Measurements from ENCODE around the gene FARP1. TPM values are rescaled to one million over a fixed set of nuclear protein-coding genes. Genes with fewer than 3 reads are reported as not detected.

FARP1 gene
- total and polyA plus RNA-seq, 8 donors, result 11.6 to 319 (median 70.3) TPM

- no peaks in the 10 kb centered on the region for H3K4me1 ChIP-seq
- no peaks in the 10 kb centered on the region for H3K36me3 ChIP-seq
- no peaks in the 10 kb centered on the region for H3K9me3 ChIP-seq
- WGBS, 5 donors, result 69 to 80% (median 77%) methylated on average over 5 of the region's 5 CpGs
- TF ChIP-seq POLR2AphosphoS5 (IDR thresholded peaks at IDR 0.05), result no peak
- TF ChIP-seq EP300 (IDR thresholded peaks at IDR 0.05), result no peak
- TF ChIP-seq POLR2A (IDR thresholded peaks at IDR 0.05), result no peak
- TF ChIP-seq CTCF (IDR thresholded peaks at IDR 0.05), result no peak
- no peak overlapping the region for H3K4me3 ChIP-seq
- H3K27ac ChIP-seq, result no peak overlapping the region
- no peak for DNase-seq
- intact Hi-C loops (cut with DNase I; ENCODE audit: low total_unique reads), result no loop called here
- no peaks in the 10 kb centered on the region for H3K27me3 ChIP-seq
These were observed 45.1 kb upstream of the FARP1 start for GRCh38 chr13:98097749-98098148.

GRCh38 chr13:98098516-98098915 lies 44.4 kb upstream of the FARP1 start:
- Histone ChIP-seq H3K27ac (no peak overlapping the region), H3K9me3 (no peaks in the 10 kb centered on the region), H3K36me3 (no peaks in the 10 kb centered on the region), H3K4me3 (no peak overlapping the region), H3K27me3 (no peaks in the 10 kb centered on the region), H3K4me1 (no peaks in the 10 kb centered on the region)
- TF ChIP-seq POLR2AphosphoS5 (IDR thresholded peaks at IDR 0.05) (no peak), POLR2A (IDR thresholded peaks at IDR 0.05) (no peak), CTCF (IDR thresholded peaks at IDR 0.05) (no peak), EP300 (IDR thresholded peaks at IDR 0.05) (no peak)
- intact Hi-C loops (cut with DNase I; ENCODE audit: low total_unique reads), result no loop called here
- peak in 1 of 2 donors; percentile 35 for DNase-seq
- 87 to 92% (median 89%) methylated on average over 7 of the region's 7 CpGs for WGBS, 5 donors

GRCh38 chr13:98099627-98100026 lies 43.3 kb upstream of the FARP1 start:
- H3K4me3 ChIP-seq, result no peak overlapping the region
- no peaks in the 10 kb centered on the region for H3K4me1 ChIP-seq
- no peaks in the 10 kb centered on the region for H3K9me3 ChIP-seq
- TF ChIP-seq POLR2A (IDR thresholded peaks at IDR 0.05) (no peak), EP300 (IDR thresholded peaks at IDR 0.05) (no peak), POLR2AphosphoS5 (IDR thresholded peaks at IDR 0.05) (no peak), CTCF (IDR thresholded peaks at IDR 0.05) (no peak)
- no peak for DNase-seq
- no peak overlapping the region for H3K27ac ChIP-seq
- H3K27me3 ChIP-seq, result no peaks in the 10 kb centered on the region
- H3K36me3 ChIP-seq, result no peaks in the 10 kb centered on the region
- 87 to 96% (median 94%) methylated on average over 4 of the region's 4 CpGs for WGBS, 5 donors
- intact Hi-C loops (cut with DNase I; ENCODE audit: low total_unique reads), result no loop called here

GRCh38 chr13:98100481-98100880 lies 42.4 kb upstream of the FARP1 start:
- Histone ChIP-seq H3K4me3 (no peak overlapping the region), H3K27ac (no peak overlapping the region), H3K27me3 (no peaks in the 10 kb centered on the region), H3K4me1 (peaks cover 0 to 6% (median 0%) of the 10 kb centered on the region in 4 donors), H3K9me3 (no peaks in the 10 kb centered on the region), H3K36me3 (no peaks in the 10 kb centered on the region)
- TF ChIP-seq CTCF (IDR thresholded peaks at IDR 0.05) (no peak), POLR2AphosphoS5 (IDR thresholded peaks at IDR 0.05) (no peak), EP300 (IDR thresholded peaks at IDR 0.05) (no peak), POLR2A (IDR thresholded peaks at IDR 0.05) (no peak)
- intact Hi-C loops (cut with DNase I; ENCODE audit: low total_unique reads), result no loop called here
- no peak for DNase-seq
- 83 to 96% (median 87%) methylated on average over 10 of the region's 10 CpGs for WGBS, 5 donors
